NOMO-1 treated with dmso at 0.1 percent for 144 hours (cell line): ENCODE results near the gene STYXL1.

ENCODE experiments used
- DNase-seq: peaks from one replicate; lab custom pipeline; 2025; ENCODE audit not compliant: unreplicated experiment; lab: John Stamatoyannopoulos, UW

STYXL1 gene

GRCh38 chr7:75994388-75995051 is 53.3 kb downstream of the STYXL1 start, which contains the start of gene TMEM120A:
Gene TMEM120A, minus strand, starts transcription at chr7:75994595. Its CDS starts 25 bp downstream, at chr7:75994570.
- DNase-seq, result peak; percentile 97

- DNase-seq, result no peak
Observed at GRCh38 chr7:75993689-75994387, 54.0 kb downstream of the STYXL1 start.

DNA sequence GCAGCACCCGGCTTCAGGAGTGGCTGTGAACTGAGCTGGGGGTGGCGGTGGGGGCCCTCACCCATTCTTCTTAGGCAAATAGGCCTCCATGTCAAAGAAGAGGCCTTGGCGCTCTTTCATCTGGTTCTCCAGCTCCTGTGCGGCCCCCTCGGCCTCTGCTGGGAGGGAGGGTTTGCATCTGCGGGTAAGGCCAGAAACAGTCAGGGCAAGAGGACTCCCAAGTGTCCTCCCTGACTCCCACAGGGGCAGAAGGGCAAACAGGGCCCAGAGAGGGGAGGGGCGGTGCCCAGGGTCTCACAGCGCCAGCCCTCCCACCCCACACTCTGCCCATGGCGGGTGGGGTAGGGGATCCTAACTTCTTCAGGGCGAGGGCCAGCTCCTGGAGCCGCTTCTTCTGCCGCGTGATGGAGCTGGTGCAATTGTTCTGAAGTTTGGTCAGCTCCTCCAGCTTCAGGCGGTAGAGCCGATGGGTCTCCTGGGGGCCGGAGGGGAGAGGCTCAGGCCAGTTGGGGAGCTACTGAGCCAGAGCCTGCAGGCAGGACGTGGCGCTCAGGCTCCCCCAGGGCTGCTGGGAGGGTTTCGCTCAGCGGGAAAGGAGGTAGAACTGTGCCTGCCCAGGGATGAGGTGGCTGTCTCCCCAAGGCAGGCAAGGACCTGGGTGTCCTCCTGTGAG is 55.6 kb downstream of the STYXL1 start:
- no peak for DNase-seq

DNA sequence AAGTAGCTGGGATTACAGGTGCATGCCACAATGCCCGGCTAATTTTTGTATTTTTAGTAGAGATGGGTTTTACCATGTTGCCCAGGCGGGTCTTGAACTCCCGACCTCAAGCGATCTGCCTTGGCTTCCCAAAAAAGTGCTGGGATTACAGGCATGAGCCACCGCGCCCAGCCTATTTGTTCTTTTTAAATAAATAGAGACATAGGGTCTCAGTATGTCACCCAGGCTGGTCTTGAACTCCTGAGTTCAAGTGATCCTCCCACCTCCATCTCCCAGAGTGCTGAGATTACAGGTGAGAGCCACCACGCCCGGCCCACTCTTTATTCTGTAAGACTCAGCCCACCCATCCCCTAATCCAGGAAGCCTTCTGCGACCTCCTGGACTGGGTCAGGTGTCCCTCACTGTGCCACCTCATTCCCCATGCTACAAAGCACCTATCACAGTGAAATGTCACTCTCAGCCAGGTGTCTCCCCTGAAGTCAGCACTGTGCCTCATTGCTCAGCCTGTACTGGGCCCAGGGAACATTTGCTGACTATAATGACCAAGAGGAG is 56.2 kb downstream of the STYXL1 start:
- DNase-seq, result no peak

DNA sequence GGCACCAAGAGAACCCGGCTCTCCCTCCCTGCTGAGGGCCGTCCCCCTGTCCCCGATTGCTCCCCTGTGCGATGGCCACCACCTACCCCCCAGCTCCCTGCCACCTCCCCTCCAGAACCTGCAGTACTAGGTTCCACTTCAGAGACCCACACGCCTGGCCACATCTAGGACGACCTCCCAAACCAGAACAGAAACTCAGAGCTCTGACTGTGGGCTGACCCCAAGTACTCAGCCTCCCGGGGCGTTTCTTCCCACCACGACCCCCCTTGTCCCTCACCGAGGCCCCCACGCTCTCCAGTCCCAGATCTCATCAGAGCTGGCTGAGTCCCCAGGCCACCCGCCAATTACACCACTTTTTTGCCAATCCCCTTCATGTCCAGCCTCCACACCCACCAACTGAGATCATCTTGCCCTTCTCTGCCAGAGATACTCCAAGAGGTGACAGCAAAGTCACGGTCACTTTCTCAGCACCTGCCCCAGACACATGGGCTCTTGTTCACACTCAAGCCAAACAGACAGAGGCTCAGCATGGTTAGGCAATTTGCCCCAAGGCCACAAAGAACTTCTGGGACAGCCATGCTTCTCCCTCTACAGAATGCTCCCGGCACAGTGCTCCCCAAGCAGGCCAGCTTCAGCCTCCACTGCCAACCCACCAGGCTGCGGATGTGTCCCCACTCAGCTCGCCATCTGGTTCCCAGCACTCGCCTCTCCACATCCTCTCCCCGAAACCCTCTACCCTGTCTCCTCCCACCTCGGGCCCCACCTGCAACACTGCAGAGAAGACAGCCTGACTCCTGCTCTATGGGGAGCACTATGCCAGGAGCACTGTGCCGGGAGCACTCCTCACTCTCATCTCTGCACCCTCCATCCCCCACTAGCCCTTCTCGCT is 58.1 kb downstream of the STYXL1 start:
- no peak for DNase-seq

DNA sequence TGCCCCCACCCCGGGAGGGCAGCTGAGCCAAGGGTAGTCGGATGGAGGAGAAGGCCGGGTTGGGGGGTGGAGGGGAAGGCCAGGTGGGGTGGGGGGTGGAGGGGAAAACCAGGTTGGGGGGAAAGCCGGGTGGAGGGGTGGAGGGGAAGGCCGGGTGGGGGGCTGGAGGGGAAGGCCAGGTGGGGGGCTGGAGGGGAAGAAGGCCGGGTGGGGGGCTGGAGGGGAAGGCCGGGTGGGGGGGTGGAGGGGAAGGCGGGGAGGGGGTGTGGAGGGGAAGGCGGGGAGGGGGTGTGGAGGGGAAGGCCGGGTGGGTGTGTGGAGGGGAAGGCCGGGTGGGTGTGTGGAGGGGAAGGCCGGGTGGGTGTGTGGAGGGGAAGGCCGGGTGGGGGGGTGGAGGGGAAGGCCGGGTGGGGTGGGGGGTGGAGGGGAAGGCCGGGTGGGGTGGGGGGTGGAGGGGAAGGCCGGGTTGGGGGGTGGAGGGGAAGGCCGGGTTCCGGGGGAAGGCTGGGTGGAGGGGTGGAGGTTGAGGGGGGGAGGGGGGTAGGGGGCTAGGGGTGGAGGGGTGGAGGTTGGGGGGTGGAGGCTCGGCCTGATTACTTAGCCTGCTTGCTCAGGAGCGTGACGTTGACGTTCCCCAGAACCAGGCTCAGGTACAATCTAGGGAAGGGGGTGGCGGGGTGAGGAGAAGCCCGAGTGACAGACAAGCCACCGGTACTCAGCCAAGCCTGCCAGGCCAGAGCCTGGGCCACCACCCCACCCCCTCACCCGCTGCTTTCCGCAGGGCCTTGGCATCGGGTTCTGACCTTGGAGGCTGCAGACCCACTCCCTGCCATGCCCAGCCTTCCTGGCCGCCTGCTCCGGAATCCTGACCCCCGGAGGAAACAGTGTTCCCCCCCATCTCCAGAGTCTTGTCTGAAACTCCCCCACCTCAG is 59.0 kb downstream of the STYXL1 start:
- no peak for DNase-seq

DNA sequence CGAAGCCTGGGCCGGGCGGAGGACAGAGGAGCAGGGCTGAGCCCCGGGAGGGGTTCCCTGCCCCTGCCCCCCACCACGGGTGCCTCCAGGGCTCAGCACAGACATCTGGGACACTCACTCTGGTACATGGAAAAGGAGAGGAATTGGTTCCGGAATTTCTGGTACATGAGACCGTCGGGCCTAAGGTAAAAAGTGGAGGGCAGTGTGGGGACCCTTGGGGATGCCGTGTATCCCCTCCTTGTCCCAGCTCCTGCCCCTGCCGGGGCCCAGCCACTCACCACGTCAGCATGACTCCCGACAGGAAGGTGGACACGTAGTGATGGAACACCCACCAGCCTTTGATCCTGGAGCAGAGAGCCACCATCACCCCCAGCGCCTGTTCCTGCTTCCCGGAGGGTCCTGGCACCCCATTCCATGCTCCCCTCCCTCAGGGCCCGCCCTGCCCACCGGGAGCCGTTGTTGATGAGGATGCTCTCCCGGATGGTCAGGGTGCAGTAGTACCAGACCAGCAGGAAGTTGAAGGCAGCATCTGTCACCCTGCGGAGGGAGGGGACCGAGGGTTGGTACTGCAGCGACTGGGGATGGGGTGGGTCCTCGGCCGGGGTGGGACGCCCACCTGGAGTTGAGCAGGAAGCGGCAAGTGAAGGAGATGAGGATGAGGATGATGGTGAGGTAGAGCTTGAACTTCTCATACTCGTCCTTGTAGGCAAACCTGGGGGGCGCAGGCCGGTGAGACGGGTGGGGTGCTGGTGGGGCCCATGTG is 59.8 kb downstream of the STYXL1 start:
- no peak for DNase-seq

DNA sequence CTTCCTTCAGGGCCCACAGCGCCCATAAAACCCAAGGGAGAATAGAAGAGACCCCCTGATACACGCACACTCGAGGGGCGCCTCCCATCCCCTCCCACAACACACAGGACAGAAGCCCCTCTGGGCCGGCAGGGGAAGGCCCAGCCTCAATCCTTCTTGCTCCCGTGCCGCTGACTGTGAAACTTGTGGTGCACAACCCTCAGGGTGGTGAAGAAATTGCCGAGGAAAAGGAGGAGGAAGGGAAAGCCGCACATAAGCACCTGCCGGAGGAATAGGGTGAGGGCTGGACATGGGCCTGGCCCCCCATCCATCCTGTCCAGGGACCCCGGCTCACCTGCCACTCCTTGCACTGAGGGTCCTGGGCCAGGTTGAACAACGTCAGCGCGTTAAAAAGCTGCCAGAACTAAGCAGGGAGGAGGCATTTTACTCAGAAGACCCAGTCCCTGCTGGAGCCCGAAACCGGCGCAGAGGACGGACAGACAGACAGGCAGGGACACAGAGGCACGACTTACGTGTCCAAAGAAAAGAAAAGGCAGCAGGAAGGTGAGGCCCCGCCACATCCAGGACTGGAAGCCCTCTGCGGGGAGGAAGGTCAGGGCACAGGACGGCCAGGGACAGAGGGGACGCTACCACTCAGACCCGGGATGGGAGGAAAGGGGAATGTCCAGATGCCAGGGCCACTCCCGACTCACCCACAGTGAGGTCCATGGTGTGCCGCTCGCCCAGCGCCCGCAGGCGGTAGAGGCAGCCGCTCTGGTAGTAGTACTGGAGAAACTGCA is 60.6 kb downstream of the STYXL1 start:
- DNase-seq, result no peak

GRCh38 chr7:75986147-75986781 is 61.5 kb downstream of the STYXL1 start:
- DNase-seq, result no peak

DNA sequence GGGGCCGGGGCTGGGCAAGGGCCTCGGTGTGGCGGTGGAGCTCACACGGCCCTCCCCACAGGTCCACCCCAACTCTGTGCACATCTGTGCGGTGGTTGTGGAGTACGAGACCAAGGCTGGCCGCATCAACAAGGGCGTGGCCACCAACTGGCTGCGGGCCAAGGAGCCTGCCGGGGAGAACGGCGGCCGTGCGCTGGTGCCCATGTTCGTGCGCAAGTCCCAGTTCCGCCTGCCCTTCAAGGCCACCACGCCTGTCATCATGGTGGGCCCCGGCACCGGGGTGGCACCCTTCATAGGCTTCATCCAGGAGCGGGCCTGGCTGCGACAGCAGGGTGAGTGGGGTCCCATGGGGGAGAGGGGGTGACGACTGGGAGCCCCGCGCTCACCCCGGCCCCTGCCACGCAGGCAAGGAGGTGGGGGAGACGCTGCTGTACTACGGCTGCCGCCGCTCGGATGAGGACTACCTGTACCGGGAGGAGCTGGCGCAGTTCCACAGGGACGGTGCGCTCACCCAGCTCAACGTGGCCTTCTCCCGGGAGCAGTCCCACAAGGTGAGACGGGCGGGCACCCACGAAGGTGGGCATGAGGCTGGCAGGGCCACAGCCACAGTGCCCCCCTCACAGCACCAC is 62.2 kb downstream of the STYXL1 start:
- no peak for DNase-seq

DNA sequence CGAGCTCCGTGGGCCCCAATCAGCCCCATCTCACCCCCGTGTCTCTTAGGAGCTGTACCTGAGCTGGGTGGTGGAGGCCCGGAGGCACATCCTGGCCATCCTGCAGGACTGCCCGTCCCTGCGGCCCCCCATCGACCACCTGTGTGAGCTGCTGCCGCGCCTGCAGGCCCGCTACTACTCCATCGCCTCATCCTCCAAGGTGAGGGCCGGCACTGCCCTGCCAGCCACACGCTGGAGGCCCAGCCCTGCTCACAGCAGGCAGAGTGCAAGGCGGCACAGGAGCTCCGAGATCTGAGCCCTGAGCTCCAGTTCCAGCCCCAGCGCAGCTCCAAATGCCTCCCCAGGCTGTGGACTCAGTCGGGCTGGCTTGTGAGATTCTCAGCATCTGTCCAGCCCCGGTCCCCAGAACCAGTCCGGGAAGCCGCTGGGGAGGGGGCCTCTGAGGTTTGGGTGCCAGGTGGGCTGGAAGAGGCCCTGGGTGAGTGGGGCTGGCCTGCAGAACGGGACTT is 62.7 kb downstream of the STYXL1 start:
- no peak for DNase-seq

- no peak for DNase-seq
Observed at GRCh38 chr7:75984130-75985008, 63.4 kb downstream of the STYXL1 start.

DNA sequence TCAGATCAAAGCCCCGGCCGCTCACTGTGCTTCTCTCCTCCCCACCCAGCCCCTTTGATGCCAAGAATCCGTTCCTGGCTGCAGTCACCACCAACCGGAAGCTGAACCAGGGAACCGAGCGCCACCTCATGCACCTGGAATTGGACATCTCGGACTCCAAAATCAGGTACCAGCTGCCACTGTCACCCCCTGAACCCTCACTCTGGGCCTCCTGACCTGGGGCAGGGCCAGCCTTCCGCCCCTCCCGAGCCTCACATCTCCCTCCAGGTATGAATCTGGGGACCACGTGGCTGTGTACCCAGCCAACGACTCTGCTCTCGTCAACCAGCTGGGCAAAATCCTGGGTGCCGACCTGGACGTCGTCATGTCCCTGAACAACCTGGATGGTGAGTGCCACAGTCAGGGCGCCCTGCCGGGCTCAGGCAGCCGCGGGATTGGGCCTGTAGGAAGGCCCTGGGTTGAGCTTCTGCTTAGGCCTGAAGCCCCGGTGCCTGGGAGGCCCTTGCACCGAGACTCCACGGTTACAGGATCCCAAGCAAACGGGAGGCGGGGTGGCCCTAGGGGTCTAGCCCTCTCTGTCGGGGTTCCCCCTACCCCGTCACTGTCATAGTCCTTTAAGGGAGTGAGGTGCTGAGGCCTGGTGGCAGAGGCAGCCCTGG is 64.2 kb downstream of the STYXL1 start:
- no peak for DNase-seq

DNA sequence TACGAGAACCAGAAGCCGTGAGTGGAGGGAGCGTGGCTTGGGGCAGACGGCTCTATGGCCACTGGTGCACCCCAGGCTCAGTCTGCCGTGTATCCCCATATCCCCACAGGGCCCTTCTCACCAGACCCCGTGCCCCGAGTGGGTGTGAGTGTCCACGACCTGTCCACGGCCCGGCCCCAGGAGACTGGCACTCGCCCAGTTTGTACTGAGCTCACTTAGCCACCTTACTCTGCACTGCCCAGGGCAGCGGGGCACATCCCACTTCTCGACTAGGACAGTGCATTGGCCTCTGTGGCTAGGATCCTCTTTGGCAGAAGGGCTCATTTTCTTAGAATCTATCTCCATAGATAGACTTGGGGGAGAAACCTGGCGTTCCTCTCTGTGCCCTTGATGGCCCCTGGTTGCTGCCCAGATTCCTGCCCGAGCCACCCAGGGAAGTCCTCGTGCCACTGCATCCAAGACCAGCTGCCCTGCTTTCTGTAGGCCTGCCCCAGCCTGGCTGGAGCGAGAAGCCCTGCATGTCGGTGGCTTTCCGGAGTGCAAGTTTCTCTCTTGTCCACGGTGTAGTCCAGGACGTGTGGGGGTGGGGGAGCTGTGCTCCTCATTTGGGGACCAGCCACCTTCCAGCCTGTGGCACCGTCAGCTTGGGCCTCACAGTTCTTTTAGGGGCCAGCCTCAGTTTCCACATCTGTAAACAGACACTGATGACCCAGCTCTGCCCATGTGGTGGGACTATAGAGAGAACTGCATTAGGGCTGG is 65.3 kb downstream of the STYXL1 start:
- DNase-seq, result no peak
